Stimulated activated CD4-positive, alpha-beta T cell treated with anti-CD3 and anti-CD28 coated beads, Interleukin-1b, Interleukin-23, amount 100 ng/mL, for 24 hours (primary cell): ENCODE measurements around the gene SLC9A3.

Experiments used
- DNase-seq, 4 experiments: peaks; one replicate each; pipeline ENCODE4 v3.0.0-alpha.2; 2020; ENCODE audit warnings: low read depth in 4 of 4, low spot score in 1 of 4

The SLC9A3 gene

DNA sequence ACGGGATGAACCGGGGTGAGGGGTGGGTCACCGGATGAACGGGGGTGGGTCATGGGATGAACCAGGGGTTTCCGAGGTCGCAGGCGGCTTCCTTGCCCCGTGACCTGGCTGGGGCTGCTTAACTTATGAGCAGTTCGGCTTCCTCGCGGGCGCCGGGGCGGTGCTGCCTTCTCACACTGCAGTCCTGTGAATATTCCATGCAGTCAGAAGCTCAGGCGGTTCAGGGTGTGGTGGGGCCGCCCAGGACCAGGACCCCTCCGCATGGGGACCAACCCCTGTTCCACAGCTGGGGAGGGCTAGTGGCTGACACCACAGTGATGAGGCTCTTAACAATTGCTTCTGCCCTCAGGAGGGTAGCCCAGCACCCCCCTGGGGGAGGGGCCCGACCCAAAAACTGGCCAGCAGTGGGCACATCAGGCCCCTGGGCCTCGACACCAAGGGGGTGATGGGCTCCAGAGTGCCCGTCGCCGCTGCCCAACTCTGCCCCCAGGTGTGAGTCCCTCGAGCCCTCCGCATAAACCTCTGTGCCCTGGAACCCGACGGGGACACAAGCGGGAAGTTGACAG, 30.9 kb upstream of the SLC9A3 start:
- no peak for DNase-seq

DNA sequence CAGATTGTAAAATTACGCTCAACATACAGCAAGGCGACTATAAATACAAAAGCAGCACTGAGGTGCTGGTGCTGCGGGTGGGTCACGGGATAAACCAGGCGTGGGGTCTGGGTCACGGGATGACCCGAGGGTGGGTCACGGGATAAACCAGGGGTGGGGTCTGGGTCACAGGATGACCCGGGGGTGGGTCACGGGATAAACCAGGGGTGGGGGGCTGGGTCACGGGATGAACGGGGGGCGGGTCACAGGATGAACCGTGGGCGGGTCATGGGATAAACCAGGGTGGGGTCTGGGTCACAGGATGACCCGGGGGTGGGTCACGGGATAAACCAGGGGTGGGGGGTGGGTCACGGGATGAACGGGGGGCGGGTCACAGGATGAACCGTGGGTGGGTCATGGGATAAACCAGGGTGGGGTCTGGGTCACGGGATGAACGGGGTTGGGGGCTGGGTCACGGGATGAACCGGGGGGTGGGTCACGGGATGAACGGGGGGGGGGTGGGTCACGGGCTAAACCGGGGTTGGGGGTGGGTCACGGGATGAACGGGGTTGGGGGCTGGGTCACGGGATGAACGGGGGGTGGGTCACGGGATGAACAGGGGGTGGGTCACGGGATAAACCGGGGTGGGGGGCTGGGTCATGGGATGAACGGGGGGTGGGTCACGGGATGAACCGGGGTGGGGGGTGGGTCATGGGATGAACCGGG, 30.2 kb upstream of the SLC9A3 start:
- no peak for DNase-seq

- no peak for DNase-seq
These were observed 29.6 kb upstream of the SLC9A3 start for GRCh38 chr5:553874-554273.

DNA sequence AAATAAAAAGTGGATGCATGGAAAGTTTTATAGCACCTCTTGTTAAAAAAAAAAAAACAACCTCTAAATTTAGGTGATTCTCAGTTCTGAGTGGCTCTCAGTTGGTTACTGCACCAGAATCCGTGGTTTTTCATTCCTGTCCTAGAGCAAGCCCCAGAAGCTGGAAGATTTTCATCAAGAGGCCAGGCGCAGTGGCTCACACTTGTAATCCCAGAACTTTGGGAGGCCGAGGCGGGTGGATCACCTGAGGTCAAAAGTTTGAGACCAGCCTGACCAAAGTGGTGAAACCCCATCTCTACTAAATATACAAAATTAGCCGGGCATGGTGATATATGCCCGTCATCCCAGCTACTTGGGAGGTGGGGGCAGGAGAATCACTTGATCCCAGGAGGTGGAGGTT, 27.2 kb upstream of the SLC9A3 start:
- no peak for DNase-seq

DNA sequence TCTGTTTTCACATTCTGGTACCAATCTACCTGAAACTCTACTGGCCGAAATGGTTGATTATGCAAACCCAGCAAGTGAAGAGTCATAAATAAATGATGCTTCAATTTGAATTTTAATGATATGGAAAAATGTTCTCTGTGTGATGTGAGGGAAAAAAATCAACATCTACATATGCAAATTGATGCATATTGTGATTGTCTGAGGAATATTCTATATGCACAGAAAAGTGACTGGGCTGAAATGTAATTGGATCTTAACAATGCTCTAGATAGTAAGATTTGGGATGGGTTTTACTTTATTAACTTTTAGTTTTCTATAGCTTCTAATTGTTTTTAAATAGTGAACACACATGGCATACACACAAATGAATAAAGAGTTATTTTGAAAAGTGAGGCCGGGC, 25.0 kb upstream of the SLC9A3 start:
- no peak for DNase-seq

DNA sequence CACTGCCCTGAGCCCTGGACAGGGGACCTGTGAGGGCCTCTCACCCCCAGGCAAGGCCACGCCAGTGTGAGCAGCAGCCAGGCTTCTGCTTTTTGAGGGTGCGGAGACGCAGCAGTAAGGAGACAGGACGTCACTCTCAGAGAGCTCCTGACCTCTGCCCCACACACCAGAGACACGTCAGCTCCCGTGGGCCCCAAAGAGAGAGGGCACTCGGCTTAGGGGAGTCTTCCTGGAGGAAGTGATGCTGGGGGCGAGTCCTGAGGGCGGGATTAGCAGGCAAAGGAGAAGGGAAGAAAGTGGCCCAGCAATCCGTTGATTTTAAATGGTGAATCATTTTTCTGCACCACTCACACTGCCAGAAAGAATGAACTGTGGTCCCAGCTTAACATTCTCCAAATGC, 24.0 kb upstream of the SLC9A3 start:
- no peak for DNase-seq

DNA sequence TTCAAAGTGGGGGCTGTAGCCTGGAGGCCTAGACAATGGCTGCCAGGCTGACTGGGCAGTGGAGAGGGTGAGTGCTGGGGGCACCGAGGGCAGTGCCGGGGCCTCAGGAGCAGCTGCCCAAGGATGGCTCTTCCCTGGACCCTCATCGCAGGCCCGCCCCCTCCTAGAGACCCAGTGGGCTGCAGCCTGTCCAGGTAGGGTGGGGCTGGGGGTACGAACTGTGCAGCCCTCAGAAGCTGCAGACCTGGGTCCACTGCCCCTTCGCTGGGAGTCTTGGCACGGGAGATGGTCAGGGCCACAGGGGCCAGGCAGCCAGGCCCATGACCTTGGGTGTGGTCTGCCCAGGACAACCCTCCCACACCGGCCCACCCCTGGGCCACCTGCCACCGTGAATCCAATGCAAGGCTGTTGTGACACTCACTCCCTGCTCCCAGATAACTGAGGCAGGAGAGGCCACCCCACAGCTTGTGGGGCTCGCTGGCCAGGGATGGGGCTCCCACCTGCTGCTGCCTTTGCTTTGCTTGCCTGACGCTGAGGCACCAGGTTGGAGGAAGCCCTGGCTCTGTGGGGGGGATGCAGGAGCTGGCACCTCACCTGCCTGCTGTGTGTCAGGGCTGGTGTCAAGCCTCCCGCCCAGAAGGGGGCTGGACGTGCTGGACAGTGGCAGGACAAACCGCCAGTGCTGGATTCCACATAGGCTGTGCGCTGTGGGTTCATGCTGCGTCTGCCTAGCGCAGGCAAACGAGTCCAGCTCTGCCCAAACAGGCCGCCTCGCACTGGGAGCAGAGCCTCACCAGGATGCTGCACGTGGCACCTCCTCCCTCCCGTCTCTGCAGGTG, 23.1 kb upstream of the SLC9A3 start:
- no peak for DNase-seq

- DNase-seq: no peak
These were observed 22.2 kb upstream of the SLC9A3 start for GRCh38 chr5:546376-546908.

DNA sequence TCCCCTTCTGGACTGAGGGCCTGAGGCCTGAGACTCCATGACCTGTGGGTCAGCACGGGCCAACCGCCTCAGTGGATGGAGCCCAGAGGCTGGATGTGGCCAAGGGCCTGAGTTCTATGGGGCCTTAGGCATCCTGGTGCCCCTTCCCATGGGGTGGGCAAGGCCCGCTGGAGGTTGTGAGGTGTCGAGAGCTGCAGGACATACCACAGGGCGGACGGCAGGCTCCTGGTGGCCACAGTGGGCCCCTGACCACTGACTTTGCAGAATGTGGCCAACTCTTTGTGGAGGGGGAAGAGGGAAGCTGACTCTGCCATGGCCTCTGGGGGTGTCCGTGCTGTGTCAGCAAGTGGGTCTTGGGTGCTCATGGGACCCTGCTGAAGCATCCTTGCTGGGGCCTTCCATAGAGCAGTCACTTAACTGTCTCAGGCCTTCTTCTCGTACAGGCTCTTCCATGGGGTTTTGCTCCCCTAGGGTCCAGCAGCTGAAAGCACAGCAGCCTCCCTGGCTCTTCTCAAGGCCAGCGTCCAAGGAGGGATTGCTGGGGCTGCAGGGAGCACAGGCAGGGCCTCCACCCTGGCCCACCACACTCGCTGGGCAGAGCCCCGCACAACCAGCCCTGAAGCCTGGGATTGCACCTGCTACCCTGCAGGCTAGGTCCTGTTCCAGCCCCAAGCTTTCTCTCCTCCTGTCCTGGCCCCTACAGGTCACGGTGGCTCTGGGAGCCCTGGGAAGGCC, 21.6 kb upstream of the SLC9A3 start:
- DNase-seq: no peak

GRCh38 chr5:544675-545355, 20.6 kb upstream of the SLC9A3 start:
- no peak for DNase-seq

DNA sequence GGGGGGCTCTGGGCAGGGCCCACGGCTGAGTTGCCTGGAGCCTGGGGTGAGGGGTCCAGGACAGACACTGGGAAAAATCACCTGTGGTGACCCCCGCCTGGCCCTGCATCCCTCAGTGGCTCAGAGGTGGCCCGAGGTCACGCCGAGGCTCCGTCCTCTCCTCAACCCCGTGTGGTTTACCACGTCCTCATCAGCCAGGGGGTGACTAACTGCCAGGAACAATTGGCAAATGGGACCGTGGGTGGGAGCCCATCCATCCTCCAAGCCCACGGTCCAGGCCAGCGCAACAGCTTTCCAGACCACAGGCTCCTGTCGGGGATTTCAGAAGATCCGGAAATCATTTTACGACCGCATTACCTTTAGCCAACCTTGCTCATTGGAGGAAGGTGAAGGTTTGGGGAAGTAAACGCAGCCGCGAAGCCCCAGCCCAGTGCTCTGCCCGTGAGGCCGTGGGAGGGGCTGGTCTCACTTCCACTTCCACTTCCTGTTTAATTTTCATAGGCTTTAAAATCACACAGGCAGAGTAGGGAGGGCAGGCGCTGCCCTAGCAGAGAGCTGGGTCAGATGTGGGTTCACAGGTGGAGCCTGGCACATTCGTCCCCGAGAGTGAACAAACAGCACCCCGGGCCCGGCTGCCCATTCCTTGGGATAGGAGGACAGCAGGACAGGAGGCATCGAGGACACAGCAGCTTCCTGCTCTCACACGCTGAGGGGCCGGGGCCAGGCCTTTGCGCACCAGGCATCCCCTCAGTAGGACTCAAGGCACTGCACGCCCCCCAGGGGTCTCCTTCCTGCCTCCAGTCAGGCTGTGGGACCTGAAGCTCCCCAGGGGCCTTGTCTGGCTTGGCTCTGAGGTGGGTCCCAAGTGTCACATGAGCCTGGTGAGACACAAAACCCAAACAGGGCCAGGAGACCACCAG, 19.8 kb upstream of the SLC9A3 start:
- peak in 2 of 4 experiments; percentile 27 to 28 for DNase-seq

DNA sequence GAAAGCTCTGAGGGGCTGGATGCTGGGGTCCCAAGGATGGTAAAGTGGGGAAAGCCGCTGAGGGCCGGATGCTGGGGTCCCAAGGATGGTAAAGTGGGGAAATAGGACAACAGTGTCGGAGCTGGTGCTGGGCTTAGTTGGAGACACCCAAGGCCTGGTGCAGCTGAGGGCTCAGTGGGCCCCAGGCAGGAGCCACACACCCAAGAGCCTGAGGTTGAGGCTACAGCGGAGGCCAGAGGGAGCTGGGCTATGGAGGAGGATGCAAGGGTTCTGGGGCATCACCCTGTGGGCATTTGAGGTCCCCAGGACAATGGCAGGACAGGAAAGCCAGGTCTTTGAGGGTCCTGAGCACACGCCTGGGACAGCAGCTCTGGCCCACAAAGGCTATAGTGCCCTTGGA, 19.1 kb upstream of the SLC9A3 start:
- no peak for DNase-seq

GRCh38 chr5:542319-543311, 18.4 kb upstream of the SLC9A3 start:
- DNase-seq: no peak

DNA sequence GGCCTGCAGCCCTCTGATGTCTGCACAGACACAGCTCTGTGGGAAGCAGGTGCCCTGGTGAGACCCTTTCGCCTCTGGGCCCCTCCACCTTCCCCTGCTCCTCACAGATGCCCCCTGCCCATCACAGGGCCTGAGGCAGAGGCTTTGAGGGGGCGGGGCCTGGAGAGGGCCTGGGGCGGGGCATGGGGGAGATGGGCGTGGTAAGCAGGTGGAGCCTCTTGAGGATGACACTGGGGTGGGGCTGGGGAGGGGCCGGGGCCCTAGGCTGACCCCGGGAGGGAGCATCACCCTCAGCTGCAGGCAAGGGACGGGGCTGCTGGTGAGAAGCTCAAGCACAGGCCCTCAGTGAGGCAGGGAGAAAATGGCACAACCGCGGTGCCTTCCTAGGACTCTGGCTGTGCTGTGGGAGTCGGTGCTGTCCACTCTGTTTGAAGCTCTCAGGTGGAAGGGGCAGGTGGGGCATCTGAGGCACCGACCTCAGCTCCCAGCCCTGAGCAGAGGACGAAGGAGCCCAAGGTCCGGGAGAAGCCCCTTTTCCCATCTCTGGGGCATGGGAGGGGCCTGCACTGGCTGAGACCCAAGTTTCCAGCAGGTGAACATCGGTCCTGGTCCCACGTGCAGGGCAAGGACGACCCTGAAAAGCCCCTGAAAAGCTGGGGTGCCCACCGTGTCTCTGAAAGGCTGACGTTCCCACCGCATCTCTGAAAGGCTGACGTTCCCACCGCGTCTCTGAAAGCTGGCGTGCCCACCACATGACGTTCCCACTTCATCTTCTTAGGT, 17.5 kb upstream of the SLC9A3 start:
- no peak for DNase-seq

DNA sequence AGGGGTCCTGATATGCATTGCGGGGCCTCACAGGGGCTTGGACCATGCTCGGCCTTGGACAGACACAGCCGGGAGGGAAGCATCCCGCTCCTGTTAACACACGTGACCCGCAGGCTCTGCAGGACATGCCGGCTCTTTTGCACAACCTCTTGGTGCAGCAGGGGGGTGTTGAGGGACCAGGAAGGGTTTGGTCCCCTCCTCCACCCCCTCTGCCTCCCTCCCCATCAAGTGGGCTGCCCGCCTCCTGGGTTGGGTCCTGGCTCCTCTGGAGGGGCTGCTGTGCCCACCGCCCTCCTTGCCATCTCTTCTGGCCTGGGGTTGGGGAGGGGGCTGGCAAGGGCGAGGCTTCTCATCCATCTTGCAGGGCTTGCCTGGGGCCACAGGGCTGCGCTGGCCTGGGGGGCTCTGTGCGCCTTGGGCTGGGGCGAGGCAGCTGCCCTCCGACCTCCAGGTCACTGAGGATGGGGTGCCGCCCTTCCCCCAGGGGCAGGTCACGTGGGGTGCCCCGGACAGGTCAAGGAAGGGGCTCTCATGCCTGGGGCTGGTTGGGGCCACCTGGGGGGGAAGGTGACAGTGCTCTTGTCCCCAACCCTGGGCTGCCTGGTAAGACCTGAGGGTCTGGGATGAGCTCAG, 16.8 kb upstream of the SLC9A3 start:
- DNase-seq: no peak

GRCh38 chr5:540071-540905, 16.0 kb upstream of the SLC9A3 start:
- DNase-seq: no peak
